AG08395 (cell line): ENCODE data around the gene PRR5L.

Experiments
- DNase-seq: peaks from one replicate; pipeline ENCODE4 v3.0.0; 2012; ENCODE audit warnings: mixed read lengths, low spot score

The PRR5L gene

GRCh38 chr11:36326524-36327419, 30.7 kb downstream of the PRR5L start:
- no peak for DNase-seq

- no peak for DNase-seq
Observed at GRCh38 chr11:36328966-36329673, 33.0 kb downstream of the PRR5L start.

- DNase-seq: no peak
Observed at GRCh38 chr11:36330411-36330810, 34.3 kb downstream of the PRR5L start.

- peak; percentile 22 for DNase-seq
Observed at GRCh38 chr11:36333468-36333867, 37.4 kb downstream of the PRR5L start.

- peak; percentile 33 for DNase-seq
Observed at GRCh38 chr11:36333897-36334296, 37.8 kb downstream of the PRR5L start.

- no peak for DNase-seq
Observed at GRCh38 chr11:36339888-36340287, 43.8 kb downstream of the PRR5L start.

GRCh38 chr11:36340897-36341296, 44.8 kb downstream of the PRR5L start:
- no peak for DNase-seq

GRCh38 chr11:36341915-36342314, 45.8 kb downstream of the PRR5L start:
- DNase-seq: no peak

GRCh38 chr11:36342327-36342726, 46.2 kb downstream of the PRR5L start:
- DNase-seq: no peak

- DNase-seq: no peak
Observed at GRCh38 chr11:36343436-36343835, 47.3 kb downstream of the PRR5L start.

- no peak for DNase-seq
Observed at GRCh38 chr11:36345084-36345511, 49.0 kb downstream of the PRR5L start.

- DNase-seq: no peak
Observed at GRCh38 chr11:36345535-36346141, 49.5 kb downstream of the PRR5L start.

- DNase-seq: no peak
Observed at GRCh38 chr11:36346562-36347383, 50.7 kb downstream of the PRR5L start.

GRCh38 chr11:36347384-36347906, 51.4 kb downstream of the PRR5L start:
- no peak for DNase-seq

GRCh38 chr11:36349351-36350136, 53.5 kb downstream of the PRR5L start:
- DNase-seq: no peak

- no peak for DNase-seq
Observed at GRCh38 chr11:36350137-36350513, 54.0 kb downstream of the PRR5L start.

- no peak for DNase-seq
Observed at GRCh38 chr11:36352922-36353321, 56.8 kb downstream of the PRR5L start.

- peak; percentile 72 for DNase-seq
Observed at GRCh38 chr11:36354221-36355003, 58.3 kb downstream of the PRR5L start.

GRCh38 chr11:36356201-36356600, 60.1 kb downstream of the PRR5L start:
- no peak for DNase-seq

GRCh38 chr11:36357831-36358230, 61.7 kb downstream of the PRR5L start:
- DNase-seq: no peak
